Liver (tissue), 3 donors: ENCODE measurements around the gene DCXR.

Source experiments
- EGR1 ChIP-seq, 2 donors: IDR thresholded peaks; 2 replicates each; pipeline ENCODE4 v1.6.1; 2016 to 2018; ENCODE audit warnings: antibody characterized with exemption in 2 of 2, low read depth in 2 of 2
- HNF4A ChIP-seq, 2 donors: conservative IDR thresholded peaks; 2 replicates each; pipeline ENCODE4 v1.6.1; 2016; ENCODE audit warnings: antibody characterized with exemption in 2 of 2, mild to moderate bottlenecking in 2 of 2
- JUND ChIP-seq, 2 donors: IDR thresholded peaks; 2 replicates each; pipeline ENCODE4 v1.6.1; 2016; ENCODE audit warnings: antibody characterized with exemption in 2 of 2
- RAD21 ChIP-seq, 2 donors: IDR thresholded peaks; 2 replicates each; pipeline ENCODE4 v1.6.1; 2016; ENCODE audit warnings: antibody characterized with exemption in 2 of 2, mild to moderate bottlenecking in 2 of 2
- RXRA ChIP-seq, 2 donors: IDR thresholded peaks; 2 replicates each; pipeline ENCODE4 v1.6.1; 2017 to 2018; ENCODE audit warnings: antibody characterized with exemption in 2 of 2, mild to moderate bottlenecking in 1 of 2
- SP1 ChIP-seq: IDR thresholded peaks from 2 replicates; pipeline ENCODE4 v1.6.1; 2018; ENCODE audit warnings: antibody characterized with exemption, mild to moderate bottlenecking
- TAF1 ChIP-seq: conservative IDR thresholded peaks from 2 replicates; pipeline ENCODE4 v1.6.1; 2016; ENCODE audit warnings: antibody characterized with exemption, mild to moderate bottlenecking
- TF ChIP-seq, protein P1 (sequence below): fragments of 150-350 bp; IDR thresholded peaks from 2 replicates; pipeline ENCODE4 v1.5.1; 2017; ENCODE audit warnings: improper control_type of control experiment, low read depth, low read length; ENCODE audit not compliant: missing input control
- TF ChIP-seq, protein P2 (sequence below): IDR thresholded peaks from 2 replicates; pipeline ENCODE4 v1.6.1; 2016; ENCODE audit warnings: antibody characterized with exemption
- TF ChIP-seq, protein P3 (sequence below): IDR thresholded peaks from 2 replicates; pipeline ENCODE4 v1.6.1; 2016; ENCODE audit warnings: antibody characterized with exemption, mild to moderate bottlenecking
- TF ChIP-seq, protein P4 (sequence below): IDR thresholded peaks from 2 replicates; pipeline ENCODE4 v1.6.1; 2016; ENCODE audit warnings: antibody characterized with exemption
- donor health status: healthy.
- donor health status: healthy.

DNA sequence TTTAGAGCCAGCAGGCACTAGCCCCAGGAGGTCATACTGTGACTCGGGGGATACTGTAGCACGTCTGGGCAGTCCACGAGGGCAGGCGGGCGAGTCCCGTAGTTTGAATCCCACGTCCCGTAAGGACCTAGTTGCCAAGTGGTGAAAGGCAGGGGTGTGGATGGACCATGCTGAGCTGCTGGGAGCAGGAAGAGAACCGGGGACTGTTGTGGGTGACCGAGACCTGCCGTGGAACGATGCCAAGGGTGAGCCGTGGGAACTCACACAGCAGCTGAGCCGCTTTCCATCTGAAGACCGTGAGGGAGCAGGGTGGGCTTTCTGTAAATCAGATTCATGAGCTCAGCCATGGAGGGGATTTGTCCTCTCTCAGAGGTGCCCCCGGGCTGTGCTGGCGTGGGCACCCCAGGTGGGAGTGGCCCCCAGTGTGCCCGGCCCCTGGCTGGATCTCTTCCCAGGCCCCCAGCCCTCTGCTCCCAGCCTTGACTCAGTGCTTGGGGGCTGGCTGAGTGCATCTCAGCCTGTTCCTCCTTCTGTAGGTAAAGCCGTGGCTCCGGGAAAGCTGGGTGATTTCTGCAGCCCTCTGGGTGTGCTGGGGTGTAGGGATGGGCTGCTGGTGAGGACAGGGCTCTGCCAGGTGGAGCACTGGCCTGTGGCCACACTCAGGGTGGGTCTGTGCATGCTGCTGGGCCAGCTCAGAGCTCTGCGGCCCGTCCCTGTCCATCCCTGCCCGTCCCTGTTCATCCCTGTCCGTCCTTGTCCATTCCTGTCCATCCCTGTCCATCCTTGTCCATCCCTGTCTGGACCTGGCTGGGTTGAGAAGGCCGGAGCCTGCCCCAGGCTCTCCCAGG lies 46.4 kb downstream of the DCXR start:
- no peak for TF ChIP-seq JUND (IDR thresholded peaks at IDR 0.05)
- TF ChIP-seq RXRA (IDR thresholded peaks at IDR 0.05), result no peak
- TF ChIP-seq, protein P1, sequence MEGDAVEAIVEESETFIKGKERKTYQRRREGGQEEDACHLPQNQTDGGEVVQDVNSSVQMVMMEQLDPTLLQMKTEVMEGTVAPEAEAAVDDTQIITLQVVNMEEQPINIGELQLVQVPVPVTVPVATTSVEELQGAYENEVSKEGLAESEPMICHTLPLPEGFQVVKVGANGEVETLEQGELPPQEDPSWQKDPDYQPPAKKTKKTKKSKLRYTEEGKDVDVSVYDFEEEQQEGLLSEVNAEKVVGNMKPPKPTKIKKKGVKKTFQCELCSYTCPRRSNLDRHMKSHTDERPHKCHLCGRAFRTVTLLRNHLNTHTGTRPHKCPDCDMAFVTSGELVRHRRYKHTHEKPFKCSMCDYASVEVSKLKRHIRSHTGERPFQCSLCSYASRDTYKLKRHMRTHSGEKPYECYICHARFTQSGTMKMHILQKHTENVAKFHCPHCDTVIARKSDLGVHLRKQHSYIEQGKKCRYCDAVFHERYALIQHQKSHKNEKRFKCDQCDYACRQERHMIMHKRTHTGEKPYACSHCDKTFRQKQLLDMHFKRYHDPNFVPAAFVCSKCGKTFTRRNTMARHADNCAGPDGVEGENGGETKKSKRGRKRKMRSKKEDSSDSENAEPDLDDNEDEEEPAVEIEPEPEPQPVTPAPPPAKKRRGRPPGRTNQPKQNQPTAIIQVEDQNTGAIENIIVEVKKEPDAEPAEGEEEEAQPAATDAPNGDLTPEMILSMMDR, result no peak
- TF ChIP-seq, protein P2, sequence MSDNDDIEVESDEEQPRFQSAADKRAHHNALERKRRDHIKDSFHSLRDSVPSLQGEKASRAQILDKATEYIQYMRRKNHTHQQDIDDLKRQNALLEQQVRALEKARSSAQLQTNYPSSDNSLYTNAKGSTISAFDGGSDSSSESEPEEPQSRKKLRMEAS, result no peak
- TF ChIP-seq TAF1, result no peak
- TF ChIP-seq, protein P3, sequence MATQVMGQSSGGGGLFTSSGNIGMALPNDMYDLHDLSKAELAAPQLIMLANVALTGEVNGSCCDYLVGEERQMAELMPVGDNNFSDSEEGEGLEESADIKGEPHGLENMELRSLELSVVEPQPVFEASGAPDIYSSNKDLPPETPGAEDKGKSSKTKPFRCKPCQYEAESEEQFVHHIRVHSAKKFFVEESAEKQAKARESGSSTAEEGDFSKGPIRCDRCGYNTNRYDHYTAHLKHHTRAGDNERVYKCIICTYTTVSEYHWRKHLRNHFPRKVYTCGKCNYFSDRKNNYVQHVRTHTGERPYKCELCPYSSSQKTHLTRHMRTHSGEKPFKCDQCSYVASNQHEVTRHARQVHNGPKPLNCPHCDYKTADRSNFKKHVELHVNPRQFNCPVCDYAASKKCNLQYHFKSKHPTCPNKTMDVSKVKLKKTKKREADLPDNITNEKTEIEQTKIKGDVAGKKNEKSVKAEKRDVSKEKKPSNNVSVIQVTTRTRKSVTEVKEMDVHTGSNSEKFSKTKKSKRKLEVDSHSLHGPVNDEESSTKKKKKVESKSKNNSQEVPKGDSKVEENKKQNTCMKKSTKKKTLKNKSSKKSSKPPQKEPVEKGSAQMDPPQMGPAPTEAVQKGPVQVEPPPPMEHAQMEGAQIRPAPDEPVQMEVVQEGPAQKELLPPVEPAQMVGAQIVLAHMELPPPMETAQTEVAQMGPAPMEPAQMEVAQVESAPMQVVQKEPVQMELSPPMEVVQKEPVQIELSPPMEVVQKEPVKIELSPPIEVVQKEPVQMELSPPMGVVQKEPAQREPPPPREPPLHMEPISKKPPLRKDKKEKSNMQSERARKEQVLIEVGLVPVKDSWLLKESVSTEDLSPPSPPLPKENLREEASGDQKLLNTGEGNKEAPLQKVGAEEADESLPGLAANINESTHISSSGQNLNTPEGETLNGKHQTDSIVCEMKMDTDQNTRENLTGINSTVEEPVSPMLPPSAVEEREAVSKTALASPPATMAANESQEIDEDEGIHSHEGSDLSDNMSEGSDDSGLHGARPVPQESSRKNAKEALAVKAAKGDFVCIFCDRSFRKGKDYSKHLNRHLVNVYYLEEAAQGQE, result no peak
- no peak for TF ChIP-seq HNF4A (conservative IDR thresholded peaks at IDR 0.05)
- TF ChIP-seq, protein P4, sequence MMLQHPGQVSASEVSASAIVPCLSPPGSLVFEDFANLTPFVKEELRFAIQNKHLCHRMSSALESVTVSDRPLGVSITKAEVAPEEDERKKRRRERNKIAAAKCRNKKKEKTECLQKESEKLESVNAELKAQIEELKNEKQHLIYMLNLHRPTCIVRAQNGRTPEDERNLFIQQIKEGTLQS, result no peak
- no peak for TF ChIP-seq SP1
- TF ChIP-seq RAD21 (IDR thresholded peaks at IDR 0.05), result no peak
- TF ChIP-seq EGR1 (IDR thresholded peaks at IDR 0.05; ENCODE audit: low read depth in 2 of 2), result no peak
